Erythroblast (primary cell): ENCODE data around the gene MUC5B.
"Not testable (repeated sequence)": the region's sequence is repeated elsewhere in the genome, so short reads cannot be mapped to it uniquely, and the experiment has no call there.

Source experiments
- DNase-seq, 2 experiments: peaks; one replicate each; lab custom pipeline; 2025; lab: John Stamatoyannopoulos, UW
- GATA1 ChIP-seq: IDR thresholded peaks from 2 replicates; pipeline ENCODE4 v1.6.1; 2011; ENCODE audit warnings: low read depth, mild to moderate bottlenecking, control low read depth, low read length, moderate library complexity
- POLR2A ChIP-seq: IDR thresholded peaks from 2 replicates; pipeline ENCODE4 v1.6.1; 2011; ENCODE audit warnings: mild to moderate bottlenecking, low read length

MUC5B gene

GRCh38 chr11:1234771-1235305 lies 12.0 kb downstream of the MUC5B start:
- DNase-seq, result no peak
- TF ChIP-seq POLR2A, result no peak
- no peak for TF ChIP-seq GATA1

GRCh38 chr11:1235306-1235900 lies 12.5 kb downstream of the MUC5B start:
- TF ChIP-seq GATA1 (no peak), POLR2A (no peak)
- DNase-seq, result no peak

DNA sequence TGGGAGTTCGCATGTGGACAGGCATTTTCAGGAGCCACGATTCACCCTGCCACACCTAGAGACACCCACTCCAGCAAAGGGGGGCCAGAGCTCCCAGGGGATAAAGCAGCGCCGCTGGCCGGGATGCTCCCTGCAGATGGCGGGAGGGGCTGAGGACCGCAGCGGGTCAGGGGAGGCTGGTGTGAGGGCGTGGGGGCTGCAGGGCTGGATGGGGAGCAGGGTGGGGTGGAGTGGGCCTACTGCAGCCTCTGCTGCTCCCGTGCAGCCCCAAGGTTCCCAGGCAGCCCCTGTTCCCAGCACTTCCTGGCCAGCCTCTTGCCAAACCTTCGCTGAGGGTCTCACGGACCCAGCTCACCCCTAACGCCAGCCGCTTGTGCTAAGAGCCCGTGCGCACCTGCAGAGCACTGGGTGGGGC lies 13.0 kb downstream of the MUC5B start:
- DNase-seq, result no peak
- no peak for TF ChIP-seq GATA1
- TF ChIP-seq POLR2A, result no peak

- DNase-seq, result no peak
- no peak for TF ChIP-seq GATA1
- no peak for TF ChIP-seq POLR2A
Observed at GRCh38 chr11:1236316-1237127, 13.7 kb downstream of the MUC5B start.

GRCh38 chr11:1237128-1237580 lies 14.3 kb downstream of the MUC5B start:
- TF ChIP-seq POLR2A (no peak), GATA1 (no peak)
- DNase-seq, result no peak

- no peak for DNase-seq
- TF ChIP-seq POLR2A (no peak), GATA1 (no peak)
Observed at GRCh38 chr11:1237851-1238250, 15.0 kb downstream of the MUC5B start.

GRCh38 chr11:1238767-1239595 lies 16.1 kb downstream of the MUC5B start:
- DNase-seq, result no peak
- no peak for TF ChIP-seq POLR2A

- no peak for DNase-seq
- TF ChIP-seq GATA1 (no peak), POLR2A (no peak)
Observed at GRCh38 chr11:1239596-1240205, 16.8 kb downstream of the MUC5B start.

GRCh38 chr11:1240771-1241170 lies 17.9 kb downstream of the MUC5B start:
- no peak for DNase-seq
- TF ChIP-seq POLR2A, result no peak
- TF ChIP-seq GATA1, result no peak

GRCh38 chr11:1241706-1242105 lies 18.8 kb downstream of the MUC5B start:
- DNase-seq, result no peak
- TF ChIP-seq GATA1 (no peak), POLR2A (no peak)

DNA sequence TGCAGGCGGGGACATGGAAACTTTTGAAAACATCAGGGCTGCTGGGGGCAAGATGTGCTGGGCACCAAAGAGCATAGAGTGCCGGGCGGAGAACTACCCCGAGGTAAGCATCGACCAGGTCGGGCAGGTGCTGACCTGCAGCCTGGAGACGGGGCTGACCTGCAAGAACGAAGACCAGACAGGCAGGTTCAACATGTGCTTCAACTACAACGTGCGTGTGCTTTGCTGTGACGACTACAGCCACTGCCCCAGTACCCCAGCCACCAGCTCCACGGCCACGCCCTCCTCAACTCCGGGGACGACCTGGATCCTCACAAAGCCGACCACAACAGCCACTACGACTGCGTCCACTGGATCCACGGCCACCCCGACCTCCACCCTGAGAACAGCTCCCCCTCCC lies 19.4 kb downstream of the MUC5B start:
- no peak for DNase-seq
- no peak for TF ChIP-seq GATA1
- TF ChIP-seq POLR2A, result no peak

- DNase-seq, result not testable (repeated sequence)
Observed at GRCh38 chr11:1242751-1243150, 19.9 kb downstream of the MUC5B start.

DNA sequence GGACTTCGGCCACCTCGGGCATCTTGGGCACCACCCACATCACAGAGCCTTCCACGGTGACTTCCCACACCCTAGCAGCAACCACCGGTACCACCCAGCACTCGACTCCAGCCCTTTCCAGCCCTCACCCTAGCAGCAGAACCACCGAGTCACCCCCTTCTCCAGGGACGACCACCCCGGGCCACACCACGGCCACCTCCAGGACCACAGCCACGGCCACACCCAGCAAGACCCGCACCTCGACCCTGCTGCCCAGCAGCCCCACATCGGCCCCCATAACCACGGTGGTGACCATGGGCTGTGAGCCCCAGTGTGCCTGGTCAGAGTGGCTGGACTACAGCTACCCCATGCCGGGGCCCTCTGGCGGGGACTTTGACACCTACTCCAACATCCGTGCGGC lies 20.7 kb downstream of the MUC5B start:
- DNase-seq, result not testable (repeated sequence)

DNA sequence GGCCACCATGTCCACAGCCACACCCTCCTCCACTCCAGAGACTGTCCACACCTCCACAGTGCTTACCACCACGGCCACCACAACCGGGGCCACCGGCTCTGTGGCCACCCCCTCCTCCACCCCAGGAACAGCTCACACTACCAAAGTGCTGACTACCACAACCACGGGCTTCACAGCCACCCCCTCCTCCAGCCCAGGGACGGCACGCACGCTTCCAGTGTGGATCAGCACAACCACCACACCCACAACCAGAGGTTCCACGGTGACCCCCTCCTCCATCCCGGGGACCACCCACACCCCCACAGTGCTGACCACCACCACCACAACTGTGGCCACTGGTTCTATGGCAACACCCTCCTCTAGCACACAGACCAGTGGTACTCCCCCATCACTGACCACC lies 21.7 kb downstream of the MUC5B start:
- not testable (repeated sequence) for DNase-seq

DNA sequence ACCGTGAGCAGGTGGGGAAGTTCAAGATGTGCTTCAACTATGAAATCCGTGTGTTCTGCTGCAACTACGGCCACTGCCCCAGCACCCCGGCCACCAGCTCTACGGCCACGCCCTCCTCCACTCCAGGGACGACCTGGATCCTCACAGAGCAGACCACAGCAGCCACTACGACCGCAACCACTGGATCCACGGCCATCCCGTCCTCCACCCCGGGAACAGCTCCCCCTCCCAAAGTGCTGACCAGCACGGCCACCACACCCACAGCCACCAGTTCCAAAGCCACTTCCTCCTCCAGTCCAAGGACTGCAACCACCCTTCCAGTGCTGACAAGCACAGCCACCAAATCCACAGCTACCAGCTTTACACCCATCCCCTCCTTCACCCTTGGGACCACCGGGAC lies 22.9 kb downstream of the MUC5B start:
- DNase-seq, result not testable (repeated sequence)

GRCh38 chr11:1246301-1246700 lies 23.4 kb downstream of the MUC5B start:
- not testable (repeated sequence) for DNase-seq

DNA sequence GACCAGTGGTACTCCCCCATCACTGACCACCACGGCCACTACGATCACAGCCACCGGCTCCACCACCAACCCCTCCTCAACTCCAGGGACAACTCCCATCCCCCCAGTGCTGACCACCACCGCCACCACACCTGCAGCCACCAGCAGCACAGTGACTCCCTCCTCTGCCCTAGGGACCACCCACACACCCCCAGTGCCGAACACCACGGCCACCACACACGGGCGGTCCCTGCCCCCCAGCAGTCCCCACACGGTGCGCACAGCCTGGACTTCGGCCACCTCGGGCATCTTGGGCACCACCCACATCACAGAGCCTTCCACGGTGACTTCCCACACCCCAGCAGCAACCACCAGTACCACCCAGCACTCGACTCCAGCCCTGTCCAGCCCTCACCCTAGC lies 24.2 kb downstream of the MUC5B start:
- not testable (repeated sequence) for DNase-seq

- not testable (repeated sequence) for DNase-seq
Observed at GRCh38 chr11:1248951-1249350, 26.1 kb downstream of the MUC5B start.

- DNase-seq, result not testable (repeated sequence)
Observed at GRCh38 chr11:1250411-1250810, 27.5 kb downstream of the MUC5B start.
